GM18498 (cell line): ENCODE measurements around the gene SCO2.

Experiments used
- ATAC-seq: cut with Tn5 transposase; IDR thresholded peaks from one replicate; pipeline ENCODE4 v1.9.1; 2021; ENCODE audit warnings: mild to moderate bottlenecking, moderate library complexity; ENCODE audit not compliant: unreplicated experiment

The SCO2 gene

GRCh38 chr22:50482107-50483074 is 43.0 kb downstream of the SCO2 start:
- no peak for ATAC-seq

- no peak for ATAC-seq
Measured at GRCh38 chr22:50481440-50482106, 43.8 kb downstream of the SCO2 start, which contains the start of gene ADM2. Gene ADM2, plus strand, starts transcription at chr22:50481543. Its CDS starts 305 bp downstream, at chr22:50481848.

- no peak for ATAC-seq
Measured at GRCh38 chr22:50481045-50481439, 44.4 kb downstream of the SCO2 start.

- ATAC-seq, result no peak
Measured at GRCh38 chr22:50479721-50480120, 45.7 kb downstream of the SCO2 start.

- no peak for ATAC-seq
Measured at GRCh38 chr22:50477923-50478322, 47.5 kb downstream of the SCO2 start.

- no peak for ATAC-seq
Measured at GRCh38 chr22:50476868-50477267, 48.5 kb downstream of the SCO2 start.

- ATAC-seq, result no peak
Measured at GRCh38 chr22:50475652-50476002, 49.8 kb downstream of the SCO2 start.

GRCh38 chr22:50474710-50475651 is 50.4 kb downstream of the SCO2 start, which contains the start of gene SBF1:
Gene SBF1, minus strand, starts transcription at chr22:50475035. Its CDS starts 195 bp downstream, at chr22:50474840.
- ATAC-seq, result peak; percentile 77

- no peak for ATAC-seq
Measured at GRCh38 chr22:50473855-50474671, 51.3 kb downstream of the SCO2 start.
